ENCODE data around the gene F8. TPM values are rescaled to one million over a fixed set of nuclear protein-coding genes. Genes with fewer than 3 reads are reported as not detected.

F8 gene
- total and polyA plus RNA-seq, 9 of the 15 experiments (the other 6 are each of a cell fraction or from before 2014, with no cell fraction given) = 0.41 to 3.8 (median 0.91) TPM

GRCh38 chrX:155026727-155027508 lies 4.4 kb upstream of the F8 start, which contains the start of gene FUNDC2 (continued):
- no peak for TF ChIP-seq RBM17 (IDR thresholded peaks at IDR 0.05; ENCODE audit: borderline replicate concordance, low read depth, low read length)
- TF ChIP-seq NCOA4 (IDR thresholded peaks at IDR 0.05; ENCODE audit: partially characterized antibody) = no peak
- peak; percentile 81 to 89 for TF ChIP-seq E2F6 (IDR thresholded peaks at IDR 0.05; ENCODE audit: borderline replicate concordance in 1 of 2, extremely low read depth in 1 of 2, insufficient read depth in 1 of 2, insufficient read length in 1 of 2, low read depth in 1 of 2, low read length in 1 of 2, poor library complexity in 1 of 2, severe bottlenecking in 1 of 2)
- TF ChIP-seq ESRRA (IDR thresholded peaks at IDR 0.05; ENCODE audit: borderline replicate concordance, low read depth) = peak; percentile 97
- no peak for TF ChIP-seq TEAD4 (IDR thresholded peaks at IDR 0.05; ENCODE audit: low read length)
- no peak for TF ChIP-seq TEAD4 (CRISPR knock-in tag; IDR thresholded peaks at IDR 0.05; ENCODE audit: borderline replicate concordance)
- TF ChIP-seq ZNF76 (CRISPR knock-in tag; IDR thresholded peaks at IDR 0.05; ENCODE audit: borderline replicate concordance) = no peak
- no peak for TF ChIP-seq TFE3 (CRISPR knock-in tag; IDR thresholded peaks at IDR 0.05)
- TF ChIP-seq TCF3 (CRISPR knock-in tag; IDR thresholded peaks at IDR 0.05) = no peak; the same call in 1 of the 2 replicates
- no peak for TF ChIP-seq SMAD2 (IDR thresholded peaks at IDR 0.05; ENCODE audit: low read depth, low read length)
- TF ChIP-seq CAMTA2 (CRISPR knock-in tag; conservative IDR thresholded peaks at IDR 0.05) = no peak
- no peak for TF ChIP-seq KAT8 (IDR thresholded peaks at IDR 0.05; ENCODE audit: low read depth)
- no peak for TF ChIP-seq TFAM (CRISPR knock-in tag; conservative IDR thresholded peaks at IDR 0.05)
- TF ChIP-seq EZH2 (IDR thresholded peaks at IDR 0.05; ENCODE audit: borderline replicate concordance, low read depth, low read length) = no peak
- no peak for TF ChIP-seq ARID1B (IDR thresholded peaks at IDR 0.05)
- TF ChIP-seq NCOA1 (IDR thresholded peaks at IDR 0.05; ENCODE audit: low read depth) = no peak; the same call in 1 of the 2 replicates
- no peak for TF ChIP-seq ZNF280A (IDR thresholded peaks at IDR 0.05; ENCODE audit: low read depth, partially characterized antibody)
- TF ChIP-seq MXD1 (CRISPR knock-in tag; IDR thresholded peaks at IDR 0.05; ENCODE audit: borderline replicate concordance, poor library complexity, severe bottlenecking) = peak; percentile 57
- no peak for TF ChIP-seq CREB5 (CRISPR knock-in tag; IDR thresholded peaks at IDR 0.05)
- TF ChIP-seq NONO (IDR thresholded peaks at IDR 0.05; ENCODE audit: low read depth in 2 of 2, low read length in 1 of 2) = peak in 1 of 2 experiments; percentile 69

Data from K562 (cell line).